NCI-H748 treated with DMSO at 0.1 percent for 48 hours (cell line): ENCODE data around the gene HPN.
"Not testable (repeated sequence)": the region's sequence is repeated elsewhere in the genome, so short reads cannot be mapped to it uniquely, and the experiment has no call there.

Experiments
- DNase-seq: peaks from one replicate; lab custom pipeline; 2025; lab: John Stamatoyannopoulos, UW

Gene HPN

GRCh38 chr19:35041548-35042055, at the start of gene HPN:
Gene HPN, plus strand, starts transcription at chr19:35041721. Its CDS starts 786 bp downstream, at chr19:35042507.
- DNase-seq, result no peak

DNA sequence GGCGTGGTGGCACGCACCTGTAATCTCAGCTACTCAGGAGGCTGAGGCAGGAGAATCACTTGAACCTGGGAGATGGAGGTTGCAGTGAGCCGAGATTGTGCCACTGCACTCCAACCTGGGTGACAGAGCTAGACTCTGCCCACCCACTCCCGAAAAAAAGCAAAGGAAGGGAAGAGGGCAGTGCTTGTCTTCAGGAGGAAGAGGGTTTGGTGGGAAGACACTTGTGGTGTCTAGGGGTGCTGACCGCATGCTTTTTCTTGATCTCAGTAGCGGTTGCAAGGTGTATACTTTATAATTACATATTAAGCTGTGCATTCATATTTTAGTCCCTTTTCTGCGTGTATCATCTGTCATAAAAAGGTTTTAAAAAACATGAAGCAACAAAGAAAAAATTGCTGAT, 48.9 kb upstream of the HPN start:
- DNase-seq, result not testable (repeated sequence)

GRCh38 chr19:34994286-34994642, 47.3 kb upstream of the HPN start:
- no peak for DNase-seq

DNA sequence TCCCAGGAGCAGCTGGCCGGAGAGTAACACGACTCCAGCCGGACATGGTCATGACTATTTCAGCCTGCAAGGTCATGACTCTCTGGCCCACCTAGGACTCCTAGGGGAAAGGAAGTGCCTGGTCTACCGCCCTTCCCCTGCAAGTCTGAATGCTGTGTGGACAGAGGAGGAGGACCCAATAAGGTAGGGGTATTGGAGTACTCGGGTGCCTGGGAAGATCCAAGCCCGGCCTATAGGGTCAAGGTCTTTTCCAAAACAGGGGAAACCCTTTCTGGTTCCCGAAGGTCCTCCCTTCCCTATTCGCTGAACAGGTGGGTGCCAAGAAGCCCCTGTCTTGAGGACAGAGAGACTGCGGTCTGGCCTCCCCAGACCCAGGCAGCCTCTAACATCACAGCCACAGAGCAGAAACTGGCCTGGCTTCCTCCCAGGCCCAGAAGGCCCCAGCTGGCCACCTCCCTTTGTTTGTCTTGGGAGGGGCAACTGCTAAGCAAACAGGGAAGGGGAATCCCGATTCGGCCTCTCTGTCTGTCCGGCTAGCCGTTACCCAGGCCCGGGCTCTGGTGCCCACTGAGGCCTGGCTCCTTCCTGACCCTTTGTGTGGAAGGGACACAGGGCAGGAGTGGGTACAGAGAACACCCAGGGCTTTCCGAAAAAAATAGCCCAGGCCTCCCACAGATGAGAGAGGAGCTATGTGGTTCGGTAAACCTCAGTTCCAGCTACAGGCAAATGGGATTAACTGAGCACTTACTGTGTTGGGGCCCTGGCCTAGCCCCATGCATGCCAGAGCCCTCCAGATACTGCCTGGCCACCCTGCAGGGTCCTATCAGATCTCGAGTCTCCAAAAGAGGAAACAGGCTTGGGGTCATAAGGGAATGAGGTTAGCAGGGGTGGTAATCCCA, 46.6 kb upstream of the HPN start:
- peak; percentile 34 for DNase-seq

GRCh38 chr19:34995551-34995950, 46.0 kb upstream of the HPN start:
- DNase-seq, result no peak

GRCh38 chr19:34997071-34997617, 44.4 kb upstream of the HPN start:
- DNase-seq, result no peak

- DNase-seq, result not testable (repeated sequence)
These were observed 43.3 kb upstream of the HPN start for GRCh38 chr19:34998224-34998623.

- DNase-seq, result no peak
These were observed 42.6 kb upstream of the HPN start for GRCh38 chr19:34998777-34999497.

GRCh38 chr19:34999498-35000337, 41.8 kb upstream of the HPN start, which contains the start of gene GRAMD1A:
Gene GRAMD1A, plus strand, starts transcription at chr19:35000323. Its CDS starts 156 bp downstream, at chr19:35000479.
- peak; percentile 88 for DNase-seq

DNA sequence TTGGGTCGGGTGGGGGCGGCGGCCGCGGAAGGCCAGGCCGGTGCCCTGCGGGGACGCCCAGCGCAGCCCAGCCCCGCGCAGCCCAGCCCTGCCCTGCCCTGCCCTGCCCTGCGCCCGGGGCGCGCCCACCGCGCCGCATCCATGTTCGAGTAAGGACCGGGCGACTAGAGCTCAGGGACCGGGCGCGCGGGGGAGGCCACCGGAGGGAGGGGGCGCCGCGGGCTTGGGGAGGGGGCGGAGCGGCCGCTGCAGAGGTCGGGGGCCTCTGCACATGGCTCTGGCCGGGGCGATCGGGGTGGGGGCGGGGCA, 41.2 kb upstream of the HPN start:
- no peak for DNase-seq

DNA sequence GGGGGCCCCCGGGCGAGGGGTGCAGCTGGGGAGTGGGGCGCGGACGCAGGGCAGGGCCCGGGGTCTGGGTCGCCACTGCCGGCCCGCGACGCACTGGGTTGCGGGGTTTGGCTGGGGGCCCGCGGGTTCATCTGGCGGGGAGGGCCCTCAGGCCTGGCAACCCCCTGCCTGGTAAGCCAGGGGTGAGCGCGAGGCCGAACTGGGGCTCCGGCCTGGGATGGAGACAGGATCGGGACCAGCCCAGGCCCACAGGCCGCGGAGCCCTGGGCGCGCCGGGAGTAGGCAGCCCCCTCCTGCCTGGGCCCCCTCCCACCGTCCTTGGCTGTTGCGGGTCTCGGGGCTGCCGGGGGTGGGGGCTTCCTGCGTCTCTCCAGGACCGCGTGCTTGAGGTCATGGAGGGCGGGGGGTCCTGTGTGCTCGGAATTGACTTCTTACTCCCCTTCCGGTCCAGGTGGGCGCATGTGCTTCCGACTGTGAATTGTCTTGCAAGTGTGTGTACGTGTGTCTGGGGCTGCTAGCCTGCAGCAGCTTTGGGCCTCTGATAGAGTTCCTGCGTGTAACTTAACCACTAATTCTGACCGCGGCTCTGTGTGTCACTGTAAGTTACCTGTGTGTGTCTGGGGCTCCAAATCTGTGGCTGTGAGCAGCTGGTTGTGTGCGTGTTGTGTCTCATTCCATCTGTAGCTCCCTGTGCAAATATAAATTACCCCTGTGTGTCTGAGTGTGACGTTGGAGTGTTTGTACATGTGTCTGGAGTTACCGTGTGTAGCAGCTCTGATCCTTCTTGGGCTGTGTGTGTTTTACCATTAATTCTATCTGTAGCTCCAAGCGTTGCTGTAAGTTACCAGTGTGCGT, 40.6 kb upstream of the HPN start:
- peak; percentile 43 for DNase-seq

GRCh38 chr19:35002037-35002535, 39.4 kb upstream of the HPN start:
- no peak for DNase-seq

GRCh38 chr19:35004517-35005255, 36.8 kb upstream of the HPN start:
- no peak for DNase-seq

GRCh38 chr19:35005256-35005977, 36.1 kb upstream of the HPN start:
- DNase-seq, result no peak

DNA sequence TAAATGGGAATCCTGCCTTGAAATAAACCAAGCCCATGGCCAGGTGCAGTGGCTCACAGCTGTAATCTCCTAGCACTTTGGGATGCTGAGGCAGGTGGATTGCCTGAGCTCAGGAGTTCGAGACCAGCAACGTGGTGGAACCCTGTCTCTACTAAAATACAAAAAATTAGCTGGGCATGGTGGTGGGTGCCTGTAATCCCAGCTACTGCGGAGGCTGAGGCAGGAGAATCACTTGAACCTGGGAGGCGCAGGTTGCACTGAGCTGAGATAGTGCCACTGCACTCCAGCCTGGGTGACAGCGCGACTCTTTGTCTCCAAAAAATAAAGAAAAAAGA, 35.5 kb upstream of the HPN start:
- not testable (repeated sequence) for DNase-seq

DNA sequence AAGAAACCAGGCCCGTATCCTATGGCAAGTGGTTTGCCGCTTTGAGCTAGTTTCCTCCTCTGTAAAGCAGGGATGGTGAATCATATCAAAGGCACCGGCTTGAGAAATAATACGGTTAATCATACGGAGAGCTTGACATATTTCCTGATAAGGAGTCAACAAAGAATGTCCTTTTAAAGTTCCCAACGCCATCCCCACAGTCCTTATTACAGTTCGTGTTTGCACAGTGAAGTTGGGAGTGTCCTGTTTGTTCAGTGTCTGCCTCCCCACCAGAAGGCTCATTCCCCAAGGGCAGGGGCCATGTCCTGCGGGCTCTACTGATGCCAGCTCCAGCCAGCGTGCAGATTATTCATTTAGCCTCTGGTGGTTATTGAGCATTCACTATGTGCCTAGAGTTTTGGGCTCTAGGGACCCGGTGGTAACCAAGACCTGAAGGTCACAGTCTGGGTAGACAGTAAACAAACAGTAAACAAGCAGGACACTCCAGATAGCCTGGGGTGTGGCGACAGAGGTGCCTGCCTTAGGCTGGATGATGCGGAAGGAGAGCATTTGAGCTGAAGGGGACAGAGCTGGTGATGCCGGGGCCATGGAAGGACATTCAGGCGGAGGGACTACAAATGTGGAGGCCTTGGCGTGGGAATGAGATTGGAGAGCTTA, 35.1 kb upstream of the HPN start:
- DNase-seq, result no peak

GRCh38 chr19:35006999-35007365, 34.5 kb upstream of the HPN start:
- DNase-seq, result no peak

DNA sequence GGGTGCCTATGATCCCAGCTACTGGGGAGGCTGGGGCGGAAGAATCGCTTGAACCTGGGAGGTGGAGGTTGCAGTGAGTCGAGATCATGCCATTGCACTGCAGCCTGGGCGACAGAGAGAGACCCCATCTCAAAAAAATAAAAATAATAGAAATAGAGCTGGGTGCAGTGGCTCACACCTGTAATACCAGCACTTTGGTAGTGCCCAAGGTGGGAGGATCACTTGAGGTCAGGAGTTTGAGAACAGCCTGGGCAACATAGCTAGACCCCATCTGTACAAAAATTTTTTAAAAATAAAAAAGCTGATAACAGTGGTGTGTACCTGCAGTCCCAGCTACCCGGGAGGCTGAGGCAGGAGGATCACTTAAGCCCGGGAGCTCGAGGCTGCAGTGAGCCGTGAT, 34.1 kb upstream of the HPN start:
- not testable (repeated sequence) for DNase-seq

GRCh38 chr19:35008891-35009341, 32.6 kb upstream of the HPN start:
- no peak for DNase-seq
